Measurements from ENCODE around the gene MED12L.

Gene MED12L

DNA sequence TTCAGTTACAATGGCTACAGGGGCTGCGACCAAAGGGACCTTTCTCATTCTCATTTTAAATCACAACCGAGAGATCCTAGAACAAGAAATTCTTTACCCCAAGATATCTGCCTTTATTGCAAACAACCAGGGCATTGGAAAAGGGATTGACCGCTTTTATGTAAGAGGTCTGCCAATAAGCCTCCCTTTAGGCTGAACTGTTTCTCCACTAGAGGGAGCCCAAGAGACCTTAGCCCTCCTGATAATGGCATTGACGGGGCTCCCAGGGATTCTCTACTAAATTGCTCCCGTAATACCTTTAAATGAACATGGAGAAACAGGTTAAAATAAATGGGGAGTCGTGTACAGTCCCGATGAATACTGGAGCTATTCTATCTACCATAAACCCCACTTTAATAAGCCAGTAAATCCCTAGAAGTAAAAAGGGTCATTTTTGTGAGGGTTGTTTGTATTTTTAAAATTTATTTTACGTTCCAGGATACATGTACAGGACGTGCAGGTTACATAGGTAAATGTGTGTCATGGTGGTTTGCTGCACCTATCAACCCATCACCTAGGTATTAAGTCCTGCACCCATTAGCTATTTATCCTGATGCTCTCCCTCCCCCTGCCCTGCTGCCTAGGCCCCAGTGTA is 382.9 kb downstream of the MED12L start:
- DNase-seq: peak; percentile 35

DNA sequence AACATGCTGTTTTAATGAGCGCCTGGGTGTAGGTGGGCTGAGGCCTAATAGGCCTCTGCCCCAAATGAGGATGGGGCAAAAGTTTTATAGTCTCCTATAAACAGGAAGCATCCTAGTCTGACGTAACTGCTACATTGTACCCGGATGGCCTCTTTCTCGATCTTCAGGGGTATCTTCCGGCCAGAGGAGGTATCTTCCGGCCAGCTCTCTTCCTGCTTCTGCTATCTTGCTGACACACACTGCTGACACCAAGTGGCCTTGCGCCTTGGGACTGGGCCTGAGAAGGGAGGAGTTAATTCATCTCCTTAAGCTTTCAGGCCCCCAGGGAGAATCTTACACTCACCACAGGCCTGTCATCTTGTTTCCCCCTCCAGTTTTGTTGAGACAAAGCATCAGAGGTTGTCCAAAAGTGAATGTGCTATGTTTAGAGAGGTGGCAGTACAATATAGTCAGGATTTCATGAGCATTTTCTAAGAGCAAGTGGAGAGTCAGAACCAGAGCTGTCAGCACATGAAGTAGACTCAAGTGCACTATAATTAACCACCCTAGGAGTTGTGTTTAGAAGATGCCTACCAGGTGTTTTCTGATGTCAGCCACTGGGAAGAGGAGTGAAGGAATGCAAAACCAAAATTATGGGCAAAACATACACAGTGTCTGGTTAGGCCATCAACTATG is 391.0 kb downstream of the MED12L start:
- DNase-seq: no peak

DNA sequence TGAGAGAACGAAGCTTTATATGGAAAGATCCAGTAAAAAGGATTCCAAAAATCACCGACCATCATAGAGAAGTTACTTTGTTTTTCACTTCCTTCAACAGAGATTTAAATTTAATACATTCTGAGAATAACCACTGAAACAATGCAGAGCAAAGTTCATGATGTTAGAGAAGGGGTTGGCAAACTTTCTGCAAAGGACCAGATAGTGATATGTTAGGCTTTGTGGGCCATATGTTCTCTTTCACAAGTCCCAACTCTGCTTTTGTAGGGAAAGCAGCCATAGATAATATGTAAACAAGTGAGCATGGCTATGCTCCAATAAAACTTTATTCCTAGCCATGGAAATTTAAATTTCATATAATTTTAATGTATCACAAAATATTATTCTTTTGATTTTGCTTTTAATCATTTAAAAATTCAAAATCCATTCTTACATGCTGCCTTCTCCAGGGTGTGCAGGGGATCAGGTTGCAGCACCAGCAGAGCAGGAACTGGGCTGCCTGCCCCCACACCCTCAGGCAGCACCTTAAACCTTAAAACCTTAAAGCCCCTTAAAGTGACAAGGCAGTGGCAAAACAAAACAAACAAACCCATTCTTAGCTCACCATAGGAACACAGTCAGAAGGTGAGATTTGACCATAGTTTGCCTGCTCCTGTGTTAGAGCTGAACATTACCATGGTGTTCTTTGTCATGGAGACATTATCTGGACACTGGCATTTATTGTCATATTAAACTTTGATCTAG is 392.3 kb downstream of the MED12L start:
- no peak for DNase-seq

DNA sequence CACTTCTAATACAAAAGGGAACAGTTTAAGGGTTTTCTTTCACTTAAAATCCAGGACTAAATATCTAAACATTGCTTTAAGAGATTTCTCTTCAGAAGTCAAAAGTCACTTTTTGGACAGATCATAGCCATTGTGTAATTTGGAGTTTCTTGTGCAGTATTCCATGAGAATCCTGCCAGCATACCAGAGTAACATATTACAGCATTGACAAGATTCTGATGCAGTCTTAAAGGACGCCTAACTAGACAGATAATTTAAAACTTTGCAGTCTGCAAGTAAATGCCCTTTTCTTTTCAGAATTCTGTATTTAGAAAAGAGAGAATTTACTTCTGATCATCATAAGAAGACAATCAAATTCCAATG is 392.9 kb downstream of the MED12L start:
- no peak for DNase-seq

DNA sequence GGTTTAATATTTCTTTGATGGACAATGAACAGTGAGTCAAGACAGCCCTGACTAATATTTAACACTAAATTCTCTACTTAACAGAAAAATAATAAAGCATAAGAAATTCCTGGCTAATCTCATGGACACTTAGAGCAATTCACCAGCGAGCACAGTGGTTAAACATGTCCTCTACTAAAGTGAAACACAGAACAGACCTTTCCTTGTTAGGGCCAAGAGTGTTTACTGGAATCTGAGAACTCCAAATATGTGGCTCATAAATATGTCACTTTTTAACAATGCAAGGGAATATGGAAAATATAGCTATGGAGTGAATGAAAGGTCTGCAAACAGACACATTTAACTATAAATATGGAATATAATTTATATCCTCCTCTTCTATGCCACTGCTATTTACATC is 394.0 kb downstream of the MED12L start:
- DNase-seq: no peak

DNA sequence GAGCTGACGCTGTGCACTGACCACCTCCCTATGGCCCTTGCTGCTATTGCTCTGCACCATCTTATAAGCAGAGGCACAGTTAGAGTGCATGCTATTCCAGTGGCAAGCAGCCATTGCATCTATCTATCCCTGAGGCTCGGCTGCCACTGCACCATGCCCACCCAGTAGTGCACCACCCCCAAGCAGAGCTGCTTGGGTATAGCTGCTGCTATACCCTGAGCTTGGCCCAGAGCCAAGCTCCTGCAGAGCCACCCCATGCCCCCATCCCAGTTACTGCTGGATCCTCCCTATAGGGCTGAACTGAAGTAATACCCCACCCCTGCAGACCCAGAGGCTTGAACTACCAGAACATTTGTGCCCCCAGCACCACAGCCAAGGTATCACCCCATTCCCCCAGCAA is 395.0 kb downstream of the MED12L start:
- DNase-seq: no peak

DNA sequence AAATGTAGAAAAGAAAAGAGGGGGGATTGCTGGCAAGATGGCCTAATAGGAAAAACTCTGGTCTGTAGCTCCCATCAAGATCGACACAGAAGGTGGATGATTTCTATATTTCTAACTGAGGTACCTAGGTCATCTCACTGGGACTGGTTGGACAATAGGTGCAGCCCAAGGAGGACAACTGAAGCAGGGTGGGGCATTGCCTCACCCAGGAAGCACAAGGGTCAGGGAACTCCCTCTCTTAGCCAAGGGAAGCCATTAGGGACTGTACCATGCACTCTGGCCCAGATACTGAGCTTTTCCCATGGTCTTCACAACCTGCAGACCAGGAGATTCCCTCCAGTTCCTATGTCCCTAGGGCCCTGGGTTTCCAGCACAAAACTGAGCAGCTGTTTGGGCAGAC is 398.0 kb downstream of the MED12L start:
- no peak for DNase-seq

DNA sequence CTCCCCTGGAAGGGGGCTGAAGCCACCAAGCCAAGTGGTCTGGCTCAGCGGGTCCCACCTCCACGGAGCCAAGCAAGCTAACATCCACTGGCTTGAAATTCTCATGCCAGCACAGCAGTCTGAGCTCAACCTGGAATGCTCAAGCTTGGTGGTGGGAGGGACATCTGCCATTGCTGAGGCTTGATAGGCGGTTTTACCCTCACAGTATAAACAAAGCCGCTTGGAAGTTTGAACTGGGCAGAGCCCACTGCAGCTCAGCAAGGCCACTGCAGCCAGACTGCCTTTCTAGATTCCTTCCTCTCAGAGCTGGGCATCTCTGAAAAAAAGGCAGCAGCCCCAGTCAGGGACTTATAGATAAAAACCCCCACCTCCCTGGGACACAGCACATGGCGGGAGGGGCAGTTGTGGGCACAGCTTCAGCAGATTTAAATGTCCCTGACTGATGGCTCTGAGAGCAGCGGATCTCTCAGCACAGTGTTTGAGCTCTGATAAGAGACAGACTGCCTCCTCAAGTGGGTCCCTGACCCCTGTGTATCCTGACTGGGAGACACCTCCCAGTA is 398.6 kb downstream of the MED12L start:
- no peak for DNase-seq

Data from midbrain (tissue), 1 donor.